Skeletal muscle satellite cell (primary cell): Measurements from ENCODE around the gene QKI.
A peak's percentile ranks its signal among the peaks of the same experiment; 100 is the strongest.

Experiments used
- H3K27me3 ChIP-seq: 2 replicates; pipeline ENCODE4 v1.7.0; 2013; ENCODE audit warnings: low read length; ENCODE audit not compliant: control insufficient read depth, insufficient read depth
- H3K36me3 ChIP-seq: 2 replicates; pipeline ENCODE4 v1.7.0; 2013; ENCODE audit warnings: mild to moderate bottlenecking, control low read depth, low read length; ENCODE audit not compliant: insufficient read depth
- H3K4me1 ChIP-seq: 2 replicates; pipeline ENCODE4 v1.7.0; 2013; ENCODE audit warnings: low read length; ENCODE audit not compliant: control insufficient read depth, insufficient read depth
- H3K4me2 ChIP-seq: 2 replicates; pipeline ENCODE4 v1.7.0; 2013; ENCODE audit warnings: mild to moderate bottlenecking, low read length
- H3K4me3 ChIP-seq: 2 replicates; pipeline ENCODE4 v1.7.0; 2013; ENCODE audit warnings: low read length
- H3K9ac ChIP-seq: 2 replicates; pipeline ENCODE4 v1.7.0; 2013; ENCODE audit warnings: mild to moderate bottlenecking, low read depth, low read length, moderate library complexity
- H3K9me3 ChIP-seq: replicated peaks from 2 replicates; pipeline ENCODE4 v1.7.0; 2013; ENCODE audit warnings: mild to moderate bottlenecking, control low read depth, low read length

QKI gene

DNA sequence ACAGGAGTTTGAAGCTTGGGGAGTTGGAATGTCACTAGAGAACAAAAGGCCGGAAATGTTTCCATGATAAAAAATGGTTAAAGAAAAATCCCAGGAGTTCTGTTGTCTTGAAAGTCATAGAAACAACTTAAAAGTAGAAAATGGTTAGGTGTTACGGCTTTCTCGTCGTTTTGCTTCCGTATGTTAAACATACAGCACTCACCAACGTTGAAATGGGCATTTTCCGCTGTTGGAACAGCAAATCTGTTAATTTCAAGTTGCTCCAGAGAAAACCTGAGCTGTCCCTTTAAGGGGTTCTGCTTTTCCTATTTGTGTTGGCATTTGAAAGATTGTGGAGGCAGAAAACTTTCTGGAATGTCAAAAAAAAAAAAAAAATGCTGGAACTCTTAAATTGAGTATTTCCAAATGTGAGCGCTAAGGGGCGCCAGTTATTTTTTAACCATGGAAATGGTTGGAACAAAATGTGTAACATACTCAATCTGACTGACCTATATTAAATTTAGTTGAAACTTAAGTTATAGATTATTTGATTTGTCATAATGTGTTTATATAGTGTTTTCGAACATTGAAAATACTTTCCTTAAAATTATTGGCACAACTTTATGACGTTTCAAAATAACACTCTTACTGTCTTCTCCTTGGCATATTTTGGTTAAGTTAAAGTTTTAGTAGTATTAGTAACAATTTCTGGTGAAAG, 2.2 kb downstream of the QKI start:
- Histone ChIP-seq H3K4me2 (peak overlapping the region; percentile 84), H3K9me3 (no peaks in the 10 kb centered on the region), H3K27me3 (no peaks in the 10 kb centered on the region), H3K9ac (peak overlapping the region; percentile 96), H3K4me3 (peak overlapping the region; percentile 95), H3K36me3 (no peaks in the 10 kb centered on the region), H3K4me1 (peaks cover 33% of the 10 kb centered on the region)

GRCh38 chr6:163417595-163417994, 3.1 kb downstream of the QKI start:
- H3K4me3 ChIP-seq: peak overlapping the region; percentile 95
- H3K4me1 ChIP-seq: peaks cover 33% of the 10 kb centered on the region
- no peaks in the 10 kb centered on the region for H3K9me3 ChIP-seq
- peak overlapping the region; percentile 96 for H3K9ac ChIP-seq
- no peaks in the 10 kb centered on the region for H3K36me3 ChIP-seq
- H3K4me2 ChIP-seq: peak overlapping the region; percentile 84
- no peaks in the 10 kb centered on the region for H3K27me3 ChIP-seq

GRCh38 chr6:163418311-163419029, 4.0 kb downstream of the QKI start:
- Histone ChIP-seq H3K36me3 (no peaks in the 10 kb centered on the region), H3K4me3 (peak overlapping the region; percentile 64), H3K9me3 (no peaks in the 10 kb centered on the region), H3K27me3 (no peaks in the 10 kb centered on the region), H3K9ac (peak overlapping the region; percentile 96), H3K4me1 (peaks cover 42% of the 10 kb centered on the region), H3K4me2 (peak overlapping the region; percentile 84)

- peak overlapping the region; percentile 96 for H3K9ac ChIP-seq
- peaks cover 49% of the 10 kb centered on the region for H3K4me1 ChIP-seq
- peak overlapping the region; percentile 64 for H3K4me3 ChIP-seq
- H3K36me3 ChIP-seq: no peaks in the 10 kb centered on the region
- H3K9me3 ChIP-seq: no peaks in the 10 kb centered on the region
- no peaks in the 10 kb centered on the region for H3K27me3 ChIP-seq
- H3K4me2 ChIP-seq: peak overlapping the region; percentile 84
Measured at GRCh38 chr6:163419413-163420288, 5.1 kb downstream of the QKI start.

- Histone ChIP-seq H3K9ac (peak overlapping the region; percentile 96), H3K36me3 (no peaks in the 10 kb centered on the region), H3K4me1 (peaks cover 53% of the 10 kb centered on the region), H3K4me3 (peak overlapping the region; percentile 41), H3K27me3 (no peaks in the 10 kb centered on the region), H3K4me2 (peak overlapping the region; percentile 84), H3K9me3 (no peaks in the 10 kb centered on the region)
Measured at GRCh38 chr6:163420289-163420614, 5.7 kb downstream of the QKI start.

DNA sequence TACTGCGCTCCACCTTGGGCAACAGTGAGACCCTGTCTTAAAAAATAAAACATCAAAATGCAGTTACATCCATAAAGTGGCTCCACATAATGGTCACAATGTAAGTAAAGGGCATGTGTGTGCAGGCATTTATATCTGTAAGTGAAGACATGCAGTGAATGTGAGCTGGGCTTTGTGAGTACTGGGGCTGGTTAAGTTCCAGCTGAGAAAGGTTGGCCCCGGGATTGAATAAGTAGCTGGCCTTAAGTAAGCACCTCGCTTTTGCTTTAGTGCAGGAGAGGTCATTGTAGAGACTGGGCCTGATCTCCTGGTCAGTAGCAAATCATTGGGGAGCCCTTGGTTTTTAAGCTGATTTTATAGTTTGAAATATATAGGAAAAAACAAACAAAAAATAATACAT, 8.0 kb downstream of the QKI start:
- no peaks in the 10 kb centered on the region for H3K9me3 ChIP-seq
- peak overlapping the region; percentile 68 for H3K4me2 ChIP-seq
- peaks cover 57% of the 10 kb centered on the region for H3K4me1 ChIP-seq
- H3K9ac ChIP-seq: no peak overlapping the region
- H3K36me3 ChIP-seq: no peaks in the 10 kb centered on the region
- no peak overlapping the region for H3K4me3 ChIP-seq
- H3K27me3 ChIP-seq: no peaks in the 10 kb centered on the region

DNA sequence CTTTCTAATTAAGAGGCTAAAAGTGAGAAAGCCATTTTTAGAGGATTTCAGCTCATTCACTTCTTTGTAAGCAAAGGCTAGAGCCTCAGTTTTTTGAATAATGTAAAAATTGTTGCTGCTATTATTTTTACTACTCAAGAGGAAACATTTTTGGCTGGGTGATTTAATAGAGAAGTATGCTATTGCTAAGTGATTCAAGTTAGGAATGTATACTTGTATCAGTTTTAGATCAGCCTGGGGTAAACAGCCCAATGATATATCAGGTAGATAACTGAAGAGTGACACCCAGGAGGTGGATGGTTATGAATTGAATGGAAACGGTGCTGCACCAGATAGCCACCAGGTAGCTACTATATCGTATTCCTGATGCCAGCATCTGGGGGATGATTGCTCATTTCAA, 9.2 kb downstream of the QKI start:
- H3K4me3 ChIP-seq: no peak overlapping the region
- no peaks in the 10 kb centered on the region for H3K36me3 ChIP-seq
- peaks cover 62% of the 10 kb centered on the region for H3K4me1 ChIP-seq
- H3K27me3 ChIP-seq: no peaks in the 10 kb centered on the region
- H3K9ac ChIP-seq: no peak overlapping the region
- peak overlapping the region; percentile 68 for H3K4me2 ChIP-seq
- no peaks in the 10 kb centered on the region for H3K9me3 ChIP-seq

DNA sequence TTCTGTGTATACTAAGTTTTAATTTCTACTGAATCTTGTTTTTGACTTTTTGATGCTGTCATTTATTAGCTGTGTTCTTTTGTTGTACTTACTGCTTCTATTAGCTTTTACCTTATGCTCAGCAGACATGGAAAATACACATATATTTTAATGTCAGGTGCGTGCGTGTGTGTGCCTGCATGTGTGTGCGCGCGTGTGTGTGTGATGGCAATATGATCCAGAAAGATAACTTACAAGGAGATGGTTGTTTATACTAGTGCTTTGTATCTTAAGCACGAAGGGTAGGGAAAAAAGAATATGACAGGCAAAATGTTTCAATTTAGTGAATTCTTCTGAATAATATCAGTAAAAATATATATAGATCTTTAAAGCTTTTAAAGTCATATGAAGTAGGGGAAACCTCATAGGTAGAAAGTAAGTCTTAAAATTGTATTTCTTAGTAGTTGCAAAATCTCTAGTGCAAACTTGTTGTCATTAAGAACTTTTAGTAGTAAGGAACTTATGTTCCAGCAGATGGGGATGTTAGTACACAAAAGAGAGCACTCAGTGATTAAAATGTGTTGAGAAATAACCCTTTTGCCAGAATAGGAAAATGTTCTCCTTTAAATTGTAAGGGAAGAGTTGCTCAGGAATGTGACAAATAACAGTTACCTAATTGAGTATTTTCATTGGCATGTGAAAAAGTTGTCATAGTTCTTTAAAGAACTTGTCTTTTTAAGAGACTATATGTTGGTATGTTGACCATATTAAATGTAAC, 13.2 kb downstream of the QKI start:
- no peaks in the 10 kb centered on the region for H3K9me3 ChIP-seq
- H3K27me3 ChIP-seq: no peaks in the 10 kb centered on the region
- H3K36me3 ChIP-seq: no peaks in the 10 kb centered on the region
- H3K4me3 ChIP-seq: peak overlapping the region; percentile 9
- H3K9ac ChIP-seq: peak overlapping the region; percentile 3
- H3K4me1 ChIP-seq: peaks cover 43% of the 10 kb centered on the region
- peak overlapping the region; percentile 32 for H3K4me2 ChIP-seq

- no peaks in the 10 kb centered on the region for H3K9me3 ChIP-seq
- H3K4me1 ChIP-seq: peaks cover 36% of the 10 kb centered on the region
- H3K9ac ChIP-seq: peak overlapping the region; percentile 9
- no peaks in the 10 kb centered on the region for H3K27me3 ChIP-seq
- peak overlapping the region; percentile 32 for H3K4me2 ChIP-seq
- H3K36me3 ChIP-seq: no peaks in the 10 kb centered on the region
- no peak overlapping the region for H3K4me3 ChIP-seq
Measured at GRCh38 chr6:163428373-163428772, 13.9 kb downstream of the QKI start.

DNA sequence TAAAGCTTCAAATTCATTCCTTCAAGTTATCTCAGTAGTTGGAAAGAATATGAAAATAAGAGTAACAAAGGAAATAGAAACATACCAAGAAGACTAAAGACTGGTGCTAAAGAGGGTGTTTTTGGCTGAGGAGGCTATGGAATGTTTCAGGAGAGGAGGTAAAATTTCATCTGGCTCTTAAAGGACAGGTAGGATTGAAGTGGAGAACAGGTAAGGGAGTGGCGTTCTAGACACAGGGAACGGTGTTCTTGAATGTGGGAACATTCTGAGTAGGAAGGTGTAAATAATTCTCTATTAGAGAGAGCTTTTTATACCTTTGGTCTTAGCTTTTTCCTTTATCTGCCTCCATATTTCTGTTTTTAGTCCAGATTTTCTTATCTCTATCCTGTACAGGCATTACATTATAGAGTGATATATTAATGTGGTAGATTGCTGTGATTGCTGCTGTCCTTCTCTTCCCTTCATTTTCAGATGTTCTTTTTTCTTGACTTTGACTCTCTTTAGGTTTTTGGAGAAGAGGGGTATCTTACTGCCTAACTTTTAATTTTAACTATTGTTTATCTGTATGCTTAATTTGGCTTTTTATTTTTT, 15.4 kb downstream of the QKI start:
- H3K4me3 ChIP-seq: no peak overlapping the region

More for the DNA sequence above, 15.4 kb downstream of the QKI start:
- no peak overlapping the region for H3K4me2 ChIP-seq
- no peak overlapping the region for H3K9ac ChIP-seq
- H3K36me3 ChIP-seq: no peaks in the 10 kb centered on the region
- no peaks in the 10 kb centered on the region for H3K27me3 ChIP-seq
- H3K9me3 ChIP-seq: no peaks in the 10 kb centered on the region
- peaks cover 27% of the 10 kb centered on the region for H3K4me1 ChIP-seq
